LNCaP clone FGC (cell line): ENCODE data around the gene RND1.
"Not testable (repeated sequence)": the region's sequence is repeated elsewhere in the genome, so short reads cannot be mapped to it uniquely, and the experiment has no call there.

Experiments used
- DNase-seq: peaks from one replicate; pipeline ENCODE4 v3.0.0-alpha.2; 2011; ENCODE audit warnings: low read depth
- H3K4me3 ChIP-seq: 2 replicates; pipeline ENCODE4 v1.5.1; 2011; ENCODE audit warnings: mild to moderate bottlenecking, low read depth, low read length, control low read depth
- CTCF ChIP-seq: IDR thresholded peaks from 2 replicates; pipeline ENCODE4 v1.5.1; 2012; ENCODE audit warnings: mild to moderate bottlenecking; ENCODE audit not compliant: control insufficient read depth, insufficient read depth; ENCODE audit errors: extremely low read depth

The RND1 gene

GRCh38 chr12:48865281-48866051 is at the start of gene RND1:
Gene RND1 (minus strand): TSS chr12:48865870. CDS start chr12:48865767, 103 bp downstream.
- TF ChIP-seq CTCF: no peak
- peak within 1 kb of the TSS; percentile 21; the same call in 1 of the 2 replicates for H3K4me3 ChIP-seq
- DNase-seq: peak; percentile 27

GRCh38 chr12:48910196-48910595 is 44.5 kb upstream of the RND1 start:
- DNase-seq: no peak
- no peak for TF ChIP-seq CTCF
- H3K4me3 ChIP-seq: no peak overlapping the region

- not testable (repeated sequence) for DNase-seq, H3K4me3 ChIP-seq
These were observed 44.0 kb upstream of the RND1 start for GRCh38 chr12:48909698-48910097.

- H3K4me3 ChIP-seq: no peak overlapping the region
- DNase-seq: no peak
- TF ChIP-seq CTCF: no peak
These were observed 41.6 kb upstream of the RND1 start for GRCh38 chr12:48907245-48907644.

- TF ChIP-seq CTCF: 0 out of 2 replicates have a peak, but pooled peaks have one; percentile 8
- DNase-seq: no peak
- no peak overlapping the region for H3K4me3 ChIP-seq
These were observed 38.3 kb upstream of the RND1 start for GRCh38 chr12:48903982-48904411.

- no peak for DNase-seq
- no peak overlapping the region for H3K4me3 ChIP-seq
- no peak for TF ChIP-seq CTCF
These were observed 37.8 kb upstream of the RND1 start for GRCh38 chr12:48903363-48903981.

GRCh38 chr12:48901278-48901677 is 35.6 kb upstream of the RND1 start:
- DNase-seq: no peak

More at GRCh38 chr12:48901278-48901677, 35.6 kb upstream of the RND1 start:
- H3K4me3 ChIP-seq: no peak overlapping the region
- no peak for TF ChIP-seq CTCF
